A673 (cell line): Measurements from ENCODE around the gene KCTD20.

Experiments used
- CTCF ChIP-seq: fragments of 300-800, 200-600 bp; sonication (generic); conservative IDR thresholded peaks from 2 replicates; pipeline ENCODE4 v1.5.1; 2017; ENCODE audit warnings: low read depth, mild to moderate bottlenecking, antibody characterized with exemption, low read length, moderate library complexity, mixed read lengths
- EZH2 ChIP-seq: fragments of 200-600 bp; sonication (generic); IDR thresholded peaks from 2 replicates; pipeline ENCODE4 v1.6.1; 2017; ENCODE audit warnings: borderline replicate concordance, low read depth, mild to moderate bottlenecking, mixed read lengths, antibody characterized with exemption, low read length; ENCODE audit not compliant: poor library complexity, severe bottlenecking

- TF ChIP-seq CTCF (no peak), EZH2 (no peak)
Measured at GRCh38 chr6:36533321-36533720, 90.5 kb downstream of the KCTD20 start.
